SH-SY5Y (cell line): ENCODE data around the gene NRG2.

Experiments
- GATA2 ChIP-seq: IDR thresholded peaks from 2 replicates; pipeline ENCODE4 v1.6.1; 2011; ENCODE audit warnings: mild to moderate bottlenecking, low read depth, low read length
- GATA3 ChIP-seq: IDR thresholded peaks from 2 replicates; pipeline ENCODE4 v1.6.1; 2011; ENCODE audit warnings: low read depth, mild to moderate bottlenecking, low read length, moderate library complexity

NRG2 gene

GRCh38 chr5:140004174-140004573 lies 38.9 kb downstream of the NRG2 start:
- TF ChIP-seq GATA2 (no peak), GATA3 (no peak)

GRCh38 chr5:140003519-140003918 lies 39.6 kb downstream of the NRG2 start:
- TF ChIP-seq GATA3 (no peak), GATA2 (no peak)

- no peak for TF ChIP-seq GATA3
- TF ChIP-seq GATA2: no peak
Measured at GRCh38 chr5:140000332-140000731, 42.8 kb downstream of the NRG2 start.

GRCh38 chr5:139998837-139999236 lies 44.3 kb downstream of the NRG2 start:
- TF ChIP-seq GATA2 (no peak), GATA3 (no peak)

- no peak for TF ChIP-seq GATA3
- TF ChIP-seq GATA2: no peak
Measured at GRCh38 chr5:139997276-139997675, 45.8 kb downstream of the NRG2 start.

GRCh38 chr5:139995929-139996328 lies 47.2 kb downstream of the NRG2 start:
- TF ChIP-seq GATA3: no peak
- no peak for TF ChIP-seq GATA2

- no peak for TF ChIP-seq GATA3
- no peak for TF ChIP-seq GATA2
Measured at GRCh38 chr5:139994234-139994633, 48.9 kb downstream of the NRG2 start.

GRCh38 chr5:139985733-139986132 lies 57.4 kb downstream of the NRG2 start:
- no peak for TF ChIP-seq GATA3

- TF ChIP-seq GATA2 (no peak), GATA3 (no peak)
Measured at GRCh38 chr5:139985290-139985689, 57.8 kb downstream of the NRG2 start.

- no peak for TF ChIP-seq GATA2
- TF ChIP-seq GATA3: no peak
Measured at GRCh38 chr5:139984816-139985215, 58.3 kb downstream of the NRG2 start.

GRCh38 chr5:139982975-139983240 lies 60.2 kb downstream of the NRG2 start:
- TF ChIP-seq GATA3: no peak

GRCh38 chr5:139982157-139982974 lies 60.7 kb downstream of the NRG2 start:
- TF ChIP-seq GATA2 (no peak), GATA3 (no peak)

- TF ChIP-seq GATA3 (no peak), GATA2 (no peak)
Measured at GRCh38 chr5:139980765-139981164, 62.3 kb downstream of the NRG2 start.

GRCh38 chr5:139979943-139980342 lies 63.2 kb downstream of the NRG2 start:
- TF ChIP-seq GATA3: no peak
- TF ChIP-seq GATA2: no peak

- TF ChIP-seq GATA2: no peak
- no peak for TF ChIP-seq GATA3
Measured at GRCh38 chr5:139979518-139979917, 63.6 kb downstream of the NRG2 start.

- no peak for TF ChIP-seq GATA2
- TF ChIP-seq GATA3: no peak
Measured at GRCh38 chr5:139976703-139977102, 66.4 kb downstream of the NRG2 start.

GRCh38 chr5:139975942-139976341 lies 67.2 kb downstream of the NRG2 start:
- no peak for TF ChIP-seq GATA3
- TF ChIP-seq GATA2: no peak
